SK-N-SH (cell line): Measurements from ENCODE around the gene ARFRP1. TPM values are rescaled to one million over a fixed set of nuclear protein-coding genes. Genes with fewer than 3 reads are reported as not detected.

Experiments used
- CTCF ChIA-PET: fragments of 300-600, 350-600 bp; formaldehyde crosslinking; extraction: SDS; loops from one replicate; lab custom pipeline; 2021; lab: Yijun Ruan, JAX
- POLR2A ChIA-PET: fragments of 350-600 bp; sonication (Branson Sonifier 250); formaldehyde crosslinking; extraction: SDS; loops from one replicate; lab custom pipeline; 2020; ENCODE audit warnings: antibody characterized with exemption, inconsistent platforms; lab: Yijun Ruan, JAX
- DNase-seq: peaks from one replicate; pipeline ENCODE4 v3.0.0; 2012
- H2AFZ ChIP-seq: fragments of 200-600 bp; sonication (generic); 2 replicates; pipeline ENCODE4 v1.8.1; 2016; ENCODE audit warnings: antibody characterized with exemption, mild to moderate bottlenecking, low read depth
- H3F3A ChIP-seq: fragments of 200-600 bp; sonication (generic); replicated peaks from 2 replicates; pipeline ENCODE3; 2016; ENCODE audit warnings: antibody characterized with exemption, mild to moderate bottlenecking; ENCODE audit not compliant: insufficient read depth
- H3K27ac ChIP-seq, 2 experiments: fragments of 200-500 bp in 1 of 2; fragments of 200-600 bp in 1 of 2; sonication (Bioruptor generic) in 1 of 2; sonication (generic), shearing (Covaris generic) in 1 of 2; 2 replicates each; pipeline versions ENCODE4 v1.5.1 to v1.6.1; 2014 to 2016; ENCODE audit warnings: low read depth in 2 of 2, inconsistent platforms in 1 of 2, low read length in 1 of 2, mild to moderate bottlenecking in 1 of 2, mixed read lengths in 1 of 2
- H3K27me3 ChIP-seq: fragments of 200-600 bp; sonication (generic), shearing (Covaris generic); 2 replicates; pipeline ENCODE4 v1.6.1; 2016; ENCODE audit warnings: mixed run types; ENCODE audit not compliant: insufficient read depth
- H3K36me3 ChIP-seq, 2 experiments: fragments of 200-500 bp in 1 of 2; fragments of 200-600 bp in 1 of 2; sonication (Bioruptor generic) in 1 of 2; sonication (generic) in 1 of 2; replicated peaks in 1 of 2; 2 replicates each; pipeline versions ENCODE3 to v1.5.1; 2014 to 2016; ENCODE audit warnings: low read length in 1 of 2, mild to moderate bottlenecking in 1 of 2; ENCODE audit not compliant: insufficient read depth in 2 of 2, control insufficient read depth in 1 of 2
- H3K4me1 ChIP-seq, 2 experiments: fragments of 200-500 bp in 1 of 2; fragments of 200-600 bp in 1 of 2; sonication (Bioruptor generic) in 1 of 2; sonication (generic), shearing (Covaris generic) in 1 of 2; 2 replicates each; pipeline versions ENCODE4 v1.5.1 to v1.6.1; 2014 to 2016; ENCODE audit warnings: low read depth in 1 of 2, low read length in 1 of 2, mixed run types in 1 of 2; ENCODE audit not compliant: insufficient read depth in 2 of 2, control insufficient read depth in 1 of 2
- H3K4me2 ChIP-seq: fragments of 200-600 bp; sonication (generic), shearing (Covaris generic); 2 replicates; pipeline ENCODE4 v1.6.1; 2017; ENCODE audit warnings: mixed run types
- H3K4me3 ChIP-seq, 2 experiments: fragments of 200-500 bp in 1 of 2; fragments of 200-600 bp in 1 of 2; sonication (Bioruptor generic) in 1 of 2; sonication (generic), shearing (Covaris generic) in 1 of 2; 2 replicates each; pipeline versions ENCODE4 v1.5.1 to v1.8.1; 2014 to 2016; ENCODE audit warnings: low read depth in 2 of 2, inconsistent platforms in 1 of 2, low read length in 1 of 2, mild to moderate bottlenecking in 1 of 2, mixed read lengths in 1 of 2, moderate library complexity in 1 of 2
- H3K79me2 ChIP-seq: fragments of 200-600 bp; sonication (generic); 2 replicates; pipeline ENCODE4 v1.8.1; 2017; ENCODE audit warnings: mild to moderate bottlenecking; ENCODE audit not compliant: insufficient read depth
- H3K9ac ChIP-seq: fragments of 200-600 bp; sonication (generic); 2 replicates; pipeline ENCODE4 v1.6.1; 2017; ENCODE audit warnings: mixed run types
- H3K9me2 ChIP-seq: fragments of 200-600 bp; sonication (generic); 2 replicates; pipeline ENCODE4 v1.6.1; 2017; ENCODE audit warnings: mixed run types
- H3K9me3 ChIP-seq: fragments of 200-600 bp; sonication (generic); 2 replicates; pipeline ENCODE4 v1.6.1; 2017; ENCODE audit warnings: mixed run types, mild to moderate bottlenecking, moderate library complexity
- H4K20me1 ChIP-seq: fragments of 200-600 bp; sonication (generic); 2 replicates; pipeline ENCODE4 v1.6.1; 2017; ENCODE audit warnings: mild to moderate bottlenecking, mixed run types; ENCODE audit not compliant: insufficient read depth
- CHD2 ChIP-seq: fragments of 150-350 bp; IDR thresholded peaks from 2 replicates; pipeline ENCODE4 v1.6.1; 2018; ENCODE audit warnings: low read length; ENCODE audit not compliant: partially characterized antibody
- ELF1 ChIP-seq: IDR thresholded peaks from 2 replicates; pipeline ENCODE4 v1.4.0; 2012
- EP300 ChIP-seq, 2 experiments: IDR thresholded peaks; 2 replicates each; pipeline versions ENCODE4 v1.4.0 to v1.6.1; 2012; ENCODE audit warnings: borderline replicate concordance in 1 of 2, low read depth in 1 of 2, low read length in 1 of 2
- EZH2phosphoT487 ChIP-seq: fragments of 200-600 bp; sonication (generic); IDR thresholded peaks from 2 replicates; pipeline ENCODE4 v1.6.1; 2017; ENCODE audit warnings: low read depth, mixed run types, mild to moderate bottlenecking, antibody characterized with exemption, moderate library complexity, borderline replicate concordance
- FOXJ3 ChIP-seq: sonication (generic); formaldehyde crosslinking; IDR thresholded peaks from 2 replicates; pipeline ENCODE4 v1.5.1; 2020; ENCODE audit warnings: mild to moderate bottlenecking, missing genetic modification reagents
- GABPA ChIP-seq: IDR thresholded peaks from 2 replicates; pipeline ENCODE4 v1.4.0; 2012; ENCODE audit warnings: low read depth, mild to moderate bottlenecking
- GATA2 ChIP-seq: sonication (generic); formaldehyde crosslinking; IDR thresholded peaks from 2 replicates; pipeline ENCODE4 v1.5.0; 2020; ENCODE audit warnings: mild to moderate bottlenecking, missing genetic modification reagents
- MXI1 ChIP-seq: IDR thresholded peaks from 2 replicates; pipeline ENCODE4 v1.6.1; 2012; ENCODE audit warnings: mild to moderate bottlenecking, low read depth, low read length, improper control_type of control experiment
- NFIC ChIP-seq: IDR thresholded peaks from 2 replicates; pipeline ENCODE4 v1.4.0; 2012; ENCODE audit warnings: borderline replicate concordance
- NRF1 ChIP-seq: IDR thresholded peaks from 2 replicates; pipeline ENCODE4 v1.6.1; 2012; ENCODE audit warnings: low read depth, mild to moderate bottlenecking, low read length
- POLR2AphosphoS5 ChIP-seq: IDR thresholded peaks from 2 replicates; pipeline ENCODE4 v1.6.1; 2012; ENCODE audit warnings: low read depth, low read length
- RAD21 ChIP-seq: IDR thresholded peaks from 2 replicates; pipeline ENCODE4 v1.6.1; 2012; ENCODE audit warnings: mild to moderate bottlenecking, low read length
- REST ChIP-seq: IDR thresholded peaks from 2 replicates; pipeline ENCODE4 v1.6.1; 2012; ENCODE audit warnings: mild to moderate bottlenecking, low read depth, low read length, moderate library complexity
- RXRA ChIP-seq: IDR thresholded peaks from 2 replicates; pipeline ENCODE4 v1.4.0; 2012; ENCODE audit warnings: low read depth, mild to moderate bottlenecking, borderline replicate concordance
- SIN3A ChIP-seq: IDR thresholded peaks from 2 replicates; pipeline ENCODE4 v1.6.1; 2012; ENCODE audit warnings: low read depth, mild to moderate bottlenecking, low read length, moderate library complexity, borderline replicate concordance
- TAF1 ChIP-seq: IDR thresholded peaks from 2 replicates; pipeline ENCODE4 v1.6.1; 2012; ENCODE audit warnings: low read depth, mild to moderate bottlenecking, low read length, moderate library complexity, borderline replicate concordance
- TCF12 ChIP-seq: IDR thresholded peaks from 2 replicates; pipeline ENCODE4 v1.4.0; 2012
- USF2 ChIP-seq: fragments of 150-350 bp; IDR thresholded peaks from 2 replicates; pipeline ENCODE4 v1.6.1; 2017; ENCODE audit warnings: antibody characterized with exemption, low read length, low read depth, borderline replicate concordance
- ZBTB33 ChIP-seq: IDR thresholded peaks from 2 replicates; pipeline ENCODE4 v1.4.0; 2012; ENCODE audit warnings: low read depth, borderline replicate concordance
- WGBS: methylation state at CpG from one replicate; pipeline ENCODE4 v1.1.6; 2017; ENCODE audit warnings: low lambda C conversion rate; 5-methylcytosine and 5-hydroxymethylcytosine counted together
- polyA plus RNA-seq, 3 experiments: library from polyadenylated mRNA; depleted of rRNA; stranded (reverse); fragments of >200 nt; gene quantifications; 2 replicates each; pipeline ENCODE4 v1.2.3, GENCODE V29; 2012

ARFRP1 gene
- polyA plus RNA-seq, 1 of the 3 experiments (the other 2 are of a cell fraction) = 72.8 TPM

GRCh38 chr20:63652192-63652980 lies 55.4 kb downstream of the ARFRP1 start:
- CTCF ChIA-PET = interaction anchor here (0.6 to 5.5 kb wide), 6 partner anchors 11 to 116 kb away, joined by 3 to 27 read pairs (median 4); partner anchors contain the start of genes GMEB2 and PTK6
- no peaks in the 10 kb centered on the region for H3K9me2 ChIP-seq
- H3K4me3 ChIP-seq = peak overlapping the region; percentile 67 to 76
- peaks cover 8% of the 10 kb centered on the region for H3F3A ChIP-seq
- H3K4me1 ChIP-seq = peaks cover 8 to 19% of the 10 kb centered on the region in 2 experiments; a peak in 2 of 4 replicates
- no peaks in the 10 kb centered on the region for H3K9me3 ChIP-seq
- peak overlapping the region in 1 of 2 experiments; percentile 92; a peak in 2 of 4 replicates for H3K27ac ChIP-seq
- peaks cover 29% of the 10 kb centered on the region for H4K20me1 ChIP-seq
- POLR2A ChIA-PET = interaction anchor here (0.6 to 1.0 kb wide), 5 partner anchors 9 to 99 kb away, joined by 3 to 5 read pairs (median 4); partner anchors contain the start of genes ARFRP1 and ZGPAT
- 8% methylated on average over 26 of the region's 91 CpGs for WGBS
- no peaks in the 10 kb centered on the region for H3K27me3 ChIP-seq
- peak overlapping the region; percentile 43 for H3K9ac ChIP-seq
- DNase-seq = peak; percentile 90
- H3K36me3 ChIP-seq = no peaks in the 10 kb centered on the region
- H3K79me2 ChIP-seq = peaks cover 16% of the 10 kb centered on the region
- TF ChIP-seq FOXJ3 (CRISPR knock-in tag) = no peak
- TF ChIP-seq EP300 (IDR thresholded peaks at IDR 0.05; ENCODE audit: borderline replicate concordance in 1 of 2, low read depth in 1 of 2, low read length in 1 of 2) = 0 out of 4 replicates have a peak, but pooled peaks of 1 of the 2 experiments have one; percentile 19
- no peak for TF ChIP-seq REST
- TF ChIP-seq GATA2 (CRISPR knock-in tag) = no peak
- no peak for TF ChIP-seq MXI1
- 0 out of 2 replicates have a peak, but pooled peaks have one; percentile 8 for TF ChIP-seq NRF1
- H2AFZ ChIP-seq = no peak overlapping the region
- H3K4me2 ChIP-seq = peak overlapping the region; percentile 83

GRCh38 chr20:63651942-63652191 lies 55.9 kb downstream of the ARFRP1 start:
- Histone ChIP-seq H3K4me1 (peaks cover 8 to 17% of the 10 kb centered on the region in 2 experiments; a peak in 2 of 4 replicates), H3K36me3 (no peaks in the 10 kb centered on the region), H3K9ac (peak overlapping the region; percentile 43), H3F3A (peaks cover 8% of the 10 kb centered on the region), H2AFZ (no peak overlapping the region), H3K27me3 (no peaks in the 10 kb centered on the region), H3K9me2 (no peaks in the 10 kb centered on the region), H4K20me1 (peaks cover 31% of the 10 kb centered on the region), H3K4me2 (peak overlapping the region; percentile 83), H3K27ac (peak overlapping the region in 1 of 2 experiments; percentile 92; a peak in 1 of 4 replicates), H3K79me2 (peaks cover 16% of the 10 kb centered on the region), H3K9me3 (no peaks in the 10 kb centered on the region), H3K4me3 (peak overlapping the region; percentile 67 to 76)
- CTCF ChIA-PET = interaction anchor here (0.6 to 5.5 kb wide), 5 partner anchors 25 to 116 kb away, joined by 3 to 27 read pairs (median 3); partner anchors contain the start of genes GMEB2 and PTK6
- POLR2A ChIA-PET = interaction anchor here (0.6 kb wide), 1 partner anchor 8 kb away, joined by 3 read pairs; no protein-coding TSS in a partner anchor
- WGBS = 29% methylated on average over 9 of the region's 11 CpGs
- peak; percentile 51 for DNase-seq
- TF ChIP-seq EZH2phosphoT487 (no peak), GABPA (no peak), CHD2 (no peak), ZBTB33 (no peak), FOXJ3 (CRISPR knock-in tag) (no peak), NFIC (no peak), POLR2AphosphoS5 (no peak), SIN3A (no peak), RAD21 (no peak), USF2 (no peak), RXRA (no peak), TCF12 (no peak), ELF1 (no peak), TAF1 (no peak)
